ENCODE results near the gene RIMBP2.
A peak's percentile ranks its signal among the peaks of the same experiment; 100 is the strongest.

Gene RIMBP2

DNA sequence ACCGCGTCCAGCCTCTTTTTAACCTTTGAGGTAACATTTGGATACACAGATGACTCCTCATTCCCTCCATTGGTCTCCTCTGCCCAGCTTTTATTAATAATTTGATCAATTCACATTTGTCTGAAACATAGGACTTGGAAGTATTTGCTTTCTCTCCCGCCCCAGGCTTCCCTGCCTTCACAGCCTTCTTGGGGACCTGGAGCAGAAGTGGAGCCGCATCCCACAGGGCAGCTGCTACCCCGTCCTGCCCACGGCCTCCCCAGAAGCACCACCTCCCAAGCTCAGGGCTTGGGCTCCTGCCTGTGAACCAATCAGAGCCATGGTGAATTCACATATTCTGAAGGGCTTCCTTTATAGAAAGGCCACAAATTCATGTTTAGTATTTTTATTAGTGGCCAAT, 280.8 kb downstream of the RIMBP2 start:
- no peak for DNase-seq

GRCh38 chr12:130434560-130434959, 281.5 kb downstream of the RIMBP2 start:
- DNase-seq = no peak

DNA sequence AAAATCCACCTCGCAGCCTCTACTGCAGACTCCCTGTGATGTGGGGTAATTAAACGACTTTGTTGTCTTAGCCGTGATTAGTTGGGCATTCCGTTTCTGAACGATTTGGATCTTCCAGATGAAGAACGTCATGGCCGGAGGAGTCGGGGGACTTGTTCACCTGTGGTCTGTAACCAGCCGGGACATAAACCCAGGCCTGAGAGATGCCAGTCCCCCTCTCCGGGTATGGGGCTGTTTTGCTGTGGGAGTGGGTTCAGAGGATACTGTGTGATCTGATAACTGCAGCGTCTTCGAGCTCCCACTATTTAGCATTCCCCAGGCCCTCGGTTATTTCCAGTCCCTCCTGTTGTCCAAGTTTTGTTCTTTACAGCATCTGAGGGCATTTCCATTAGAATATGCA, 282.3 kb downstream of the RIMBP2 start:
- DNase-seq = no peak

DNA sequence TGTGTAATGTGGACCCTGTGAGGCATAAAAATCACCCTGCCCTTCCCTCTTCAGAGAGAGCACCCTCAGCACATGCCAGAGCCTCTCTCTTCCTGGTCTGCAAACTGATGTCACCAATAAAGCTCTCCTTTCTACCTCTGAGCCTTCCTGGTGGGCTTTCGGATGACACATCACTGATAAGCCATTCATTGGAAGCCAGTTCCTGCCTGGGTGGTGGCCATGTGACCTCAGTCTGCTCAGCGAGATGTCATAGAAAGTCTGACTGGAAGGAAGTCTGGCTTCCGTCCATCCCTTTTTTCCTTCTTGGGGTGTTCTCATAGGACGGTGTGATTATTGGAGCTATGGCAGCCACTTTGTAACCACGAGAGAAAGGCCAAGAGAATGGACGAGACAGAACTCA, 282.7 kb downstream of the RIMBP2 start:
- DNase-seq = no peak

- DNase-seq = no peak
Measured at GRCh38 chr12:130431176-130431575, 284.9 kb downstream of the RIMBP2 start.

DNA sequence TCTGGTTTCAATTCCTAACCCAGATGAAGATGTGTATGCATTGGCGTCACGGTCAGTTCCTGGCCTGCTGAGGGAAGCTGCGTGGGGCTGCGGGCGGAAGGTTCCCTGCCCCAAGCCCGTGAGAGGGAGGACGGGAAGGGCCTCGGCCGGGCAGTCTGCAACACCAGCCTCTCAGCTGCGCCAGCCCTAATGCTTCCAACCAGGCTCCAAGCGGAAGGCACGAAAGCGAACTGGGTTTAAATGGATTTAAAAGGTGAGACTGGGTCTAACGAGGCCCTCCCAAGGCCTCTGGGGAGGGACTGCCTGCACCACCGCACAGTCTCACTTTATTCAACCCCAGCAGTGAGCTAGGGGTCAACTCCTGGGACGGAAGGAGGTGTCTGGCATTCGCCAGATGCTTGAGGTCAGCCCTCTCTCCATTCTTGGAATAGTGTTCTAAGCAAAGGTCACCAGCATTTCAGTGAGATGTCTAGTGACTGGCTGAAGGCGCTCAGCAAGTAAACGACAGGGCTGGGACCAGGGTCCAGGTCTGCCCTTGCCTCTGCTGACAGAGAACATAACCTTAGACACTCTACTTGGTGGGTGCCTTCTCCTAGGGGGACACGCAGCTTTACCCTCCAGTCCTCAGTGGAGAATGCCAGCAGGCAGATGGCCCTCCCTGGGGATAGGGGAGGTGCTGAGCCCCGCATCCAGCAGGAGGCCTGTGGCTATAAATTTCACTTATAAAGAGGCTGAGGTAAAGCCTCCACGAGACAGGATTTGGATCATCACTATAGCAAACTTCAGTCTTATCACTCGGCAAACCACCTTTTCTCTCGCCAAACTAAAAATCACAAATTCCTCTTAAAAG, 286.2 kb downstream of the RIMBP2 start:
- no peak for DNase-seq

DNA sequence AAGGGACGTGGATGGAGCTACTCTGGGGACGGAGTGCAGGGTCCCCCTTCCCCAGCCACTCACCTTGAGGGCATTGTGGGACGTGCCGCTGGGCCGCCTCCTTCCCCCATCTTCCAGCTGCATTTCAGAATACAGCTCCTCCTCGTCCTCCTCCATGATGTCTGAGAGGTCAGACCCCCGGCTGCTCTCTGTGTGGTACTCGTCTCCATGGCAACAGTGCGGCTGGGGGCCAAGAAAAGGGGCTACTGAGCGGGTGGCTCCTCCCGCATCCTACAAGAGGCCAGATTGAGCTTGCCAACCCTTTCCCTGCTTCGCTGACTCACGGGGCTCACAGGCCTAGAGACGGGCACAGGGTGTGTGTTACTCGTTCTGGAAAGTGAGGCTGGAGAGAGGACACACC, 288.0 kb downstream of the RIMBP2 start:
- no peak for DNase-seq

- DNase-seq = no peak
Measured at GRCh38 chr12:130427381-130427887, 288.7 kb downstream of the RIMBP2 start.

DNA sequence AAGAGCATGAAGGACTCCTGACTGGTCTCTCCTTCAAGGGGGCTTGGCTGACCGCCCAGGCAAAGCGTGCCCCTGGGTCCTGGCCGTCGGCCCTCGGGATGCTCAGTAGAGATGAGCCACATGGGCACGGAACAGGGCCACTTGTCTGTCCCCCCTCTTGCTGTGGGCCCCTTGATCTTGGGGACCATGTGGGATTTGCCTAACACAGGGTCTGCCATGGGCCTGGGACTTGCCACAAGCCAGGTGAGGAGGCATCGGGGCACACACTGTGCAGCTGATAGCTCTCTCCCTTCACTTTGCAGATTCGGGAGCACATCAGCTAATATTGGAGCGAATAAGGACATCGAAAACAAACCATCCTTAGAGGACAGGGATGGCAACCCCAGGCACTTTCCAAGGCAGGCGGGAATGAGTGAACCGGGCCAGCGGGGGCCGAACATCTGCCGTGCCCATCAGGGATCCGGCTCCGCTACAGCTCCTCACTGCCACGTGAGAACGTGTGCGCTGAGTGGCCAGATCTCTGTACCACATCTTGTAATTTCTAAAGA, 290.3 kb downstream of the RIMBP2 start:
- no peak for DNase-seq

GRCh38 chr12:130424858-130425697, 291.0 kb downstream of the RIMBP2 start:
- DNase-seq = no peak

DNA sequence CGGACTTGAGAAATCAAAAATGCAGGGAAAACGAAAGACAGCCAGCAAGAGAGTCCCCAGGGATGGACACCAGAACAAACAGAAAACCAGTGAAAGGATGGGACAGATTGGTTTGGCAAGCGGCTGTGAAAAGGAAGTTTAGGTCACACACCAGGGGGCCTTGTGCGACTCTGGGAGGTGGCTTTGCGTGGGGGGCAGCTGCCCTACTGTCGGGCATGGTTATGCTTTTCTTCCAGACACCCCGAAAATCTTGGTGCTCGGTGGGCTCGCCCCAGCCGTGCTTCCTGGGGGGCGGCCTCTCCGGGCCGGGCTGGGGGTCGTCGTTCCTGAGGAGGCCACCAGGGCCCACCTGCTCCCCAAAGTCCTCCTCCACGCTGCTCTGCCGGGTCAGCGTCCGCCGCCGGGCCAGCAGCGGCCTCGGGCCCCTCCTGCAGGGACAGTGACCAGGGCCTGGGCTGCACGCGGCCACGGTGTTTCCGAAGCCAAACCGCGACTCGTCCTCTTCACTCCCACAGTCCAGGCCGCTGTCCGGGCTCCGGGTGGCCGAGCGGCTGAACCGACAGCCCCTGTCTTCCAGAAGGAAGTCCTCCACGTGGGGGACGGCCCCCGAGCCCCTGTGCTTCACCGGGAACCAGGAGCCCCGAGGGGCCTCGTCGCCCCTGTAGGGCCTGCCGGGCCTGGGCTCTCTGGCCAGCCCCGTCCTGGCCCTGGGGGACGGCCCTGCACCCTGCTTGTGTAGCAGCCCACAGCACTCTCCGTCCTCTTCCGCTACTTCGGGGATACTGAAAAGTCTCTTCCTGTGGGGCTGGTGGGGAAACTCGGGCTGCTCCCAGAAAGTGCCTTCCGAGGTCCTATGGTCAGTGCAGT, 291.9 kb downstream of the RIMBP2 start:
- no peak for DNase-seq

GRCh38 chr12:130423136-130423535, 293.0 kb downstream of the RIMBP2 start:
- DNase-seq = no peak

- no peak for DNase-seq
Measured at GRCh38 chr12:130422676-130423075, 293.4 kb downstream of the RIMBP2 start.

- no peak for DNase-seq
Measured at GRCh38 chr12:130421896-130422295, 294.2 kb downstream of the RIMBP2 start.

GRCh38 chr12:130420071-130420470, 296.0 kb downstream of the RIMBP2 start:
- no peak for DNase-seq

- no peak for DNase-seq
Measured at GRCh38 chr12:130419116-130419515, 297.0 kb downstream of the RIMBP2 start.

DNA sequence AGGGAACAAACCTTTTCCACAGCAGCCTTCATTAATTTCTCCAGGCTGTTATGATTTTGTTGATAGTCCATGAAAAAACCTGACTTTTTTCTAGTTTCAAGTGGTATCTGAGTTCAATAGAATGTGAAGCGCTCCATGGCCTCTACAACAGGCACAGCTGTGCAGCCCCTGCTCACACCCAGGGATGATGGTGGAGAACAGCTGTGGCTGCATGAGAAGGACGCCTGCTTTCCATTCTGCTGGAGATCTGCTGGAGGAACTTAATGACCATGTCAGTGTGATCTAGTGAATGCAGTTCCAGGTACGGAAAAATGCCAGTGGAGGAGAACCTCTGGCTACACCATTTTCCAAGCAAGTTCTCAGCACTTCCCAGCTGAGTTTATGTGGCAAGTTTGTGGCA, 297.8 kb downstream of the RIMBP2 start:
- no peak for DNase-seq

DNA sequence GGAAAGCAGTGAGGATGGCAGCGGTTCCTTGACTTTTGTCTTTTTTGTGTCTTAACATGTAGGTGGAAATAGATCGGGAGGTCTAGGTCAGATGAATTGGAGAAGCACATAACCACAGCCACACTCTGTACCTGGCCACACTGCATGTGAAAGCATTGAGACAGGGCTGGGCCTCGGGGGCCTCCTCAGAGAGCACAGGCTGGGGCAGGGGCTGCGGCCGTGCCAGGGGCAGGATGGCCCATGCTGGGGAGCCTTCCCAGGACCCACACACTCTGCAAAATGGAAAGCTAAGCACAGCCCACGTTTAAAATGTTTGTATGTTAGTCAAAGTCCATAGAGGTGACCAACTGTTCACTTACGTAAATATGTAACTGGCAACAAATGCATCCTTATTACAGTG, 301.7 kb downstream of the RIMBP2 start:
- DNase-seq = no peak

GRCh38 chr12:130413909-130414308, 302.2 kb downstream of the RIMBP2 start:
- no peak for DNase-seq

DNA sequence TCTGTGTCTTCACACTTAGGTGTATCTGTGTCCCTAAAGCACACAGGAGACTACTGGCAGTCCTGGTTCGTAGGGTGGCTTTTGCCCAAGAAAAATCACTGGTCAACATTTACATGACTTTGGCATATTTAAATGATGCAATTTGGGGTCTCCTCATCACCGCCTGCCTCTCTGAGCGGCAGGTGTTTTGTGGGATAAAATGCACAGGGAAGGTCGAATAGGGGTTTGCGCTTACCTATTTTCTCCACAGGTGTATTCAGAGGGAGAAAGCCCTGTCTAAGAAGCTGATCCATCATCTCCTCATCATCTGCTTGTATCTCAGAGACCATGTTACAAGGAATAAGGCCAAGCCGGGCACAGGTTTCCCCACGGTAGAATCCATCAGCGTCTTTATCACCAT, 303.7 kb downstream of the RIMBP2 start:
- no peak for DNase-seq

DNA sequence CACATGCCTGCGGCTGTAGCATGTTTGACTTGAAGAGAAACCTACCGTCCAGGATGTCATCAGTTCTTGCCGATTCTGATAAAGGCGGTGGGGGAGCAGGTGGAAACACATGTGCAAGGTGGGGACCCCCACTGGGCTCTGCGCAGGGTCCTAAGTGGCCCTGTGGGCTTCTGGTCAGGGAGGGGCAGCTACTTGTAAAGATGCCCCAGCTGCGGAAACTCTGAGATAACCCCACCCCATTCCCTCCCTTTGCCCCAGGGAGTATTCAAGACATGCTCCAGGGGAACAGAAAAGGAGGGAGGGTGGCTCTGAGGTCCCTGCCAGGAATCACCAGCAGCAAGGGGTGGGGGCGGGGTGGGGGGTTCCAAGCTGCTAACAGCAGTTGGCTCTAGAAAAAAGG, 310.8 kb downstream of the RIMBP2 start:
- DNase-seq = no peak

GRCh38 chr12:130401703-130402102, 314.4 kb downstream of the RIMBP2 start:
- peak; percentile 6 for DNase-seq
